Measurements from ENCODE around the gene GNA14.
"Not testable (repeated sequence)": the region's sequence is repeated elsewhere in the genome, so short reads cannot be mapped to it uniquely, and the experiment has no call there.

DNA sequence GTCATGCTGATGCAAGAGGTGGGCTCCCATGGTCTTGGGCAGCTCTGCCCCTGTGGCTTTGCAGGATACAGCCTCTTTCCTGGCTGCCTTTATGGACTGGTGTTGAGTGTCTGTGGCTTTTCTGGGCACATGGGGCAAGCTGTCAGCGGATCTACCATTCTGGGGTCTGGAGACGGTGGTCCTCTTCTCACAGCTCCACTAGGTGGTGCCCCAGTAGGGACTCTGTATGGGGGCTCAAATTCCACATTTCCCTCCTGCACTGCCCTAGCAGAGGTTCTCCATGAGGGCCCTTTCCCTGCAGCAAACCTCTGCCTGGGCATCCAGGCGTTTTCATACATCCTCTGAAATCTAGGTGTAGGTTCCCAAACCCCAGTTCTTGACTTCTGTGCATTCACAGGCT, 42.6 kb upstream of the GNA14 start:
- TF ChIP-seq, protein P1, sequence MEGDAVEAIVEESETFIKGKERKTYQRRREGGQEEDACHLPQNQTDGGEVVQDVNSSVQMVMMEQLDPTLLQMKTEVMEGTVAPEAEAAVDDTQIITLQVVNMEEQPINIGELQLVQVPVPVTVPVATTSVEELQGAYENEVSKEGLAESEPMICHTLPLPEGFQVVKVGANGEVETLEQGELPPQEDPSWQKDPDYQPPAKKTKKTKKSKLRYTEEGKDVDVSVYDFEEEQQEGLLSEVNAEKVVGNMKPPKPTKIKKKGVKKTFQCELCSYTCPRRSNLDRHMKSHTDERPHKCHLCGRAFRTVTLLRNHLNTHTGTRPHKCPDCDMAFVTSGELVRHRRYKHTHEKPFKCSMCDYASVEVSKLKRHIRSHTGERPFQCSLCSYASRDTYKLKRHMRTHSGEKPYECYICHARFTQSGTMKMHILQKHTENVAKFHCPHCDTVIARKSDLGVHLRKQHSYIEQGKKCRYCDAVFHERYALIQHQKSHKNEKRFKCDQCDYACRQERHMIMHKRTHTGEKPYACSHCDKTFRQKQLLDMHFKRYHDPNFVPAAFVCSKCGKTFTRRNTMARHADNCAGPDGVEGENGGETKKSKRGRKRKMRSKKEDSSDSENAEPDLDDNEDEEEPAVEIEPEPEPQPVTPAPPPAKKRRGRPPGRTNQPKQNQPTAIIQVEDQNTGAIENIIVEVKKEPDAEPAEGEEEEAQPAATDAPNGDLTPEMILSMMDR (IDR thresholded peaks at IDR 0.05), result not testable (repeated sequence)
- not testable (repeated sequence) for TF ChIP-seq POLR2A (IDR thresholded peaks at IDR 0.05)

All from lower leg skin (tissue), 3 donors.